ENCODE data around the gene GRIA3.

The GRIA3 gene

DNA sequence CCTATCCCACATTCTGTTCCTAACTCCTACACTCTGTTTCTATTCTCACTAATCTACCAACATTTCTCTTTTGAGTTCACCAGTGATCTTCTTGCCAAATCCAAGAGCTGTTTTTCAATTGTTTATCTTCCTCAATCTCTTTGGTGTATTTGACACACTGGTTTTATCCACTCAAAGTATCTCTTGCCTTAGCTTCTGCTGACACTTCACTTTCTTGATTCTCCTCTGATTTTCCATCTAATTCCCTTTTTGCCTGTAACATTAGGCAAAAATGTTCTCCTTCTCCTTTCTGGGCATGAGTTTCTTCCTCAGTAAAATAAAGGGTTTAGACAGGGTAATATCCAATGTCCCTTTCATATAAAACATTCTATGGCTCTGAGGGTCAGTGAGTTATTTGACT lies 26.2 kb downstream of the GRIA3 start:
- DNase-seq (ENCODE audit: low spot score): no peak
- TF ChIP-seq, protein P1, sequence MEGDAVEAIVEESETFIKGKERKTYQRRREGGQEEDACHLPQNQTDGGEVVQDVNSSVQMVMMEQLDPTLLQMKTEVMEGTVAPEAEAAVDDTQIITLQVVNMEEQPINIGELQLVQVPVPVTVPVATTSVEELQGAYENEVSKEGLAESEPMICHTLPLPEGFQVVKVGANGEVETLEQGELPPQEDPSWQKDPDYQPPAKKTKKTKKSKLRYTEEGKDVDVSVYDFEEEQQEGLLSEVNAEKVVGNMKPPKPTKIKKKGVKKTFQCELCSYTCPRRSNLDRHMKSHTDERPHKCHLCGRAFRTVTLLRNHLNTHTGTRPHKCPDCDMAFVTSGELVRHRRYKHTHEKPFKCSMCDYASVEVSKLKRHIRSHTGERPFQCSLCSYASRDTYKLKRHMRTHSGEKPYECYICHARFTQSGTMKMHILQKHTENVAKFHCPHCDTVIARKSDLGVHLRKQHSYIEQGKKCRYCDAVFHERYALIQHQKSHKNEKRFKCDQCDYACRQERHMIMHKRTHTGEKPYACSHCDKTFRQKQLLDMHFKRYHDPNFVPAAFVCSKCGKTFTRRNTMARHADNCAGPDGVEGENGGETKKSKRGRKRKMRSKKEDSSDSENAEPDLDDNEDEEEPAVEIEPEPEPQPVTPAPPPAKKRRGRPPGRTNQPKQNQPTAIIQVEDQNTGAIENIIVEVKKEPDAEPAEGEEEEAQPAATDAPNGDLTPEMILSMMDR (IDR thresholded peaks at IDR 0.05; ENCODE audit: extremely low read depth, missing control alignments): no peak

DNA sequence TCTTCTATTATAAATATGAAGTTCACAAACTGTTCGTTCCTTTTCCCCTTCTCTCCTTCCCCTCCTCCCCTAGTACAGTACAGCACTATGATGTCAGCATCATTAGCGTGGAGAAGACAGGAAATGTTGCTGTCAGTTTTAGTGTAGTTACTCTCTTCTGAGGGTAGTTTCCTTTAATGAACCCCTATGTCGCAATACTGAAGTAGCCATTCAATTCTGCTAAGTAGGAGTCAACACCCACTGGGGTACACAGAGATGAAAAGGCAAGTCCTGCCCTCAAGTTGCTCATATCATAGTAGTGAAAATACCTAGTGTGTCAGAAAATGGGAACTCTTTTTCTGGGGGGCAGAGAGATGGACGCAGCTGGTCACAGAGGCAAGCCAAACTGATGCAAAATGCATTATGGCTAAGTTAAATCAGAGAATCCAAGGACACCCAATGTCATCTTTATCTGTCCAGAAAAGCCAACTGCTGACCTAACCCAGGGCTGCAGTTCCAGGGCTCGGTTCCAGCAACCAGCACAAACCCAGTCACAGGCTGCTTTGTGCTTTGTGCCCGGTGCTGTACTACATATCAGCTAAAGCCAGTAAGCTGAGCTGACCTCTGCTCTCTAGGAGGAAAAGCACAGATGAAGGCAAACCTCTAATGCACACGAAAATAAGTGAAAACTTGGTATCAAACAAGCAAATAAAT lies 31.5 kb downstream of the GRIA3 start:
- no peak for DNase-seq (ENCODE audit: low spot score)
- TF ChIP-seq, protein P1 (IDR thresholded peaks at IDR 0.05; ENCODE audit: extremely low read depth, missing control alignments): no peak

DNA sequence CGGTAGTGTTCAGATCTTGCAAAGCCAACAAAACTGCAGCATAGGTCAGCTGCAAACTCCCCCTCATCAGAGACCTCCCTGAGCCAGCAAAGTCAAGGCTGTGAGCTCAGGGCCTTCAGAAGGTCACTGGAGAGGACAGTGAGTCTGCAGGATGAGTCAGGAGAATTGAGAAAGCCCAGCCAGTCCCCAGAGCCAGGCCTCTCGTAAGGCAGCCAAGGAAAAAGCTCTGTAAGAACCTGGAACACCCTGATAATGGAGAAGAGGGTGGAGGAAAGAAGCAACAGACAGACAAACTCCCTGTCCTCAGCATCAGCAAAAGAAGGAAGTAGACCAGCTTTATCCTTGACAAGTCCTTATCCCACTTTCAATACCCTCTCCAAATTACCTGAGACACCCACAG lies 33.0 kb downstream of the GRIA3 start:
- TF ChIP-seq, protein P1 (IDR thresholded peaks at IDR 0.05; ENCODE audit: extremely low read depth, missing control alignments): no peak
- DNase-seq (ENCODE audit: low spot score): no peak

DNA sequence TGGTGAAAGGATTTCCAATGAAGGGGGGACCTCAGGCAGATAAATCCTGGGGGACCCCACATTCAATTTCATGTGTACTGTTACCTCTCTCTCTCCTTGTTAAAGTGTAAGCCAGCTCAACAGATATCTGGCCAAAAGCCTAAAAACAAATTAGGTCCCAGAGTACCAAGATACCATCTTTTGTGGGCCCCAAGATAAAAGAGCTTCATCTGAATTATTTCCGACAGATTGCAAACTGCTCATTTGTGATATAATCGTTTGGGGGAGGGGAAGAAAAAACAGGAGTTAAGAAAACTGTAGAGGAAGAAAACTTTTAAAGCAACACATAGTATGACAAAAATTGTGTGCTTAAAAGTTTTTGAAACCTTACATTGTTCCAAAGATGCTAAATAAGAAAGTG lies 33.6 kb downstream of the GRIA3 start:
- no peak for DNase-seq (ENCODE audit: low spot score)
- TF ChIP-seq, protein P1 (IDR thresholded peaks at IDR 0.05; ENCODE audit: extremely low read depth, missing control alignments): no peak

DNA sequence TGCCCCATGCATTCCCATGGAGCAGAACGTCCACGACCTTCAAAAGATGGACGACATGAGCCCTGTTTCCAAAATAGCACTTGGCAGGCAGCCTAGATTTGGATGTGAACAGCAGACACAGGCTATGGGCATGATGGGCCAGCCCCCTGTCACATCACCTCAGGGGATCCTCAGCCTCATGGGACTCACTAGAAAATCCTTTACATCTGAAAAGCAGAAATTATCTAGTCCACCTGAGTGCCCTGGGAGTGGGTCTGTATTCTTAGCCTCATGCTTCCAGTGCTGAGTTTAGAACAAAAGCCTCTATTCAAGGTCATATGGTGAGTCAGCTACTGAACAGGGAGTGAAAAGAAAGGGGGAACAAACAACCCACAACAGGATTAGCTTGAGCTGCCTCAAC lies 35.8 kb downstream of the GRIA3 start:
- TF ChIP-seq, protein P1 (IDR thresholded peaks at IDR 0.05; ENCODE audit: extremely low read depth, missing control alignments): no peak
- no peak for DNase-seq (ENCODE audit: low spot score)

DNA sequence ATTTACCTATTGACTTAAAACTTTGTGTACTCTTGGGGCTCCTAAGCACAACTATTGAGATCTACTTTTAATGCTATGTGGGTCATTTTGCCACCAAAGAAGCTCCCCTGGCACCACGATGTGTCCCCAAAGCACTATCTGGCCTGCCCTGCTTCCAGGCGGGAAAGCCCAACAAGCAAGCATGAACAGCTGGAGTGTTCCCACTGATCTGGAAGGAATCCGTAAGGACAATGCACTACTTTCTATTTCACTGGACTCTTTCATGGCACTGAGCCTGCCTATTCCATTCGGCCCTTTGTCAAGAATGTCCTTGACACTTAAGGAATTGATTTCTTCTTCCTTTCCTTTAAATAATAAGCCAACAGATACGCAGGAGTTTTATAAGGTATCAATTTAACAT lies 38.8 kb downstream of the GRIA3 start:
- TF ChIP-seq, protein P1 (IDR thresholded peaks at IDR 0.05; ENCODE audit: extremely low read depth, missing control alignments): no peak
- no peak for DNase-seq (ENCODE audit: low spot score)

DNA sequence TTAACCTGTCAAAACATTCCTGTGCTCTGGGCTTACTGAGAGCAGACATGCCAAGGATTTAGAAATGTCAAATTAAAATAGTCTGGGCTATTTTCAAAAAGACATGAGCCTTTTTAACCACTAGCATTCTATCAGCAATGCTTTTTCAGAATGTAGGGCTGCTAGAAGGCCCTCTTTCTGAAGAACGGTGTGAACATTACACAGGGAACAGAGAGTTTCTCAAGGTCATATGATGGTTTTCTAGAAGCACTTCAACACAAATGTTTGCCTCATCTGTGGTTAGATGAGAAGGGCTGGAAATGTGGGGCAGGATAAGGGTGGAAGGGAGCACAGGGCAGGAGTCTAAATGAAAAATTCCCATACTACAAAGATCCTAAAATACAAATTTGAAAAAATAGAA lies 39.3 kb downstream of the GRIA3 start:
- DNase-seq (ENCODE audit: low spot score): no peak
- TF ChIP-seq, protein P1 (IDR thresholded peaks at IDR 0.05; ENCODE audit: extremely low read depth, missing control alignments): no peak
